ENCODE data around the gene CXCR6.
"Not testable (repeated sequence)": the region's sequence is repeated elsewhere in the genome, so short reads cannot be mapped to it uniquely, and the experiment has no call there.

Gene CXCR6

DNA sequence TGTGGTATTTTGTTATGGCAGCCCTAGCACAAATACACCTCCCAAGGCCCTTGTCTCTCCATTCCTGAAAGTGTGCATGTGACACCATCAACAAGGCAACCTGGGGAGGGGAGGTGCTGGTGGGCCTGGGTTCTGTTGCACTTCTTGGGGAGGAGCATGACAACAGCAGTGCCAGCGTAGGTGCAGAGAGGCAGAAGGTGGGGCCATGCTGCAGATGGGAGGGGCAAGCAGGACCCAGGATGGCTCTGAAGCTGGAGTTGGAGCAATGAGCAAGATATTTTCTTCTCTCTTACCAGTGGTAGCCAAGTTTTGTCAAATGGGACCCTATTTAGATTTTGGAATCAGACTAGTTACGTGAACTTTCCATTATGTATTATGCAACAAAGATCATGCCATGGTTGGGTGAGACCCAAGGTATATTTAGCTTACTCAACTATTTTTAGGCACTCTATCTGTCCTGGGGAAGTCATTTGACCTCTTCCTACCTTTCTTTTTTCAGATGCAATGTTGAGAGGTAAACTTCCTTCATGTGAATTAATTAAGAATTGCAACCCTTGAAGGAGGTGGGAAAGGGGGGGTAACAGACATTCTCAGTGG is 49.0 kb downstream of the CXCR6 start:
- DNase-seq, result no peak

- peak in 1 of 5 experiments; percentile 53 for DNase-seq
These were observed 49.6 kb downstream of the CXCR6 start for GRCh38 chr3:45992821-45993221.

- DNase-seq, result peak in 2 of 5 experiments; percentile 74 to 89
These were observed 50.3 kb downstream of the CXCR6 start for GRCh38 chr3:45993421-45994027.

DNA sequence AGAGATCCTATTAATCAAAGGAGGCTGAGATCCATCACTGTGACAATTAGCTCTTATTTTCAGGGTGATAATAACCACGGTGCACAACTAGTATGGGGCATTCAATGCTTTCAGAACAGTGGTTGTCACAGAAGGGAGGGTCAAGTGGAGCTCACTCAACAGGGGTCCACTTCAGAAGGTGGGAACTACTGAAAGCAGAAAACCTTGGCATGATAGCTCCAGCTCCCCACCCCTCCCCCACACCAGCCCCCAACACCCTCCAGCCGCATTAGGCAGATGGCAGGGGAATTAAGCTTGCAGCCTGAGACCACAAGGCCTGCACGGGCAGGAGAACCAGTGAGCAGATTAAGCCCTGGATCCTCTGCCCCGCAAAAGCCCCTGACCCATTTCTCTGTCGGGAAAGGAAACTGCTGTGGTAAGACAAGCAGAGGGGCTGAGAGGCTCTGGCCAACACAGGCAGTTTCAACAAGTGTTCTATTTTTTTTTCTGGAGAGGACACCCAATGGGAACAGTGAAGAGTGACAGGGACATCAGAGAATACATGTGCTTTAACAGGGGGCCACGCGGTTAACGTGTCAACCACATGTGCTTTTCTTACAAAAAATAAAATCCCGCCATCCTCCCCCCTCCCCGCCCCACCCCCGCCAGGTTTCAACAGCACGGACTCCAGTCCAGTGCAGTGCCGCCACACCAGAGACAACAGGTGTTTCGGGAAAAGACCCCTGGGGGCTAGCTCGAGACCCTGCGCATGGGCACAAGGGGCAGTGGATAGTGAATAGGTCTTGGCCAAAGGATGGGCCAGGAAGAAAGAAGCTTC is 51.4 kb downstream of the CXCR6 start:
- peak in 2 of 5 experiments; percentile 73 to 89 for DNase-seq

DNA sequence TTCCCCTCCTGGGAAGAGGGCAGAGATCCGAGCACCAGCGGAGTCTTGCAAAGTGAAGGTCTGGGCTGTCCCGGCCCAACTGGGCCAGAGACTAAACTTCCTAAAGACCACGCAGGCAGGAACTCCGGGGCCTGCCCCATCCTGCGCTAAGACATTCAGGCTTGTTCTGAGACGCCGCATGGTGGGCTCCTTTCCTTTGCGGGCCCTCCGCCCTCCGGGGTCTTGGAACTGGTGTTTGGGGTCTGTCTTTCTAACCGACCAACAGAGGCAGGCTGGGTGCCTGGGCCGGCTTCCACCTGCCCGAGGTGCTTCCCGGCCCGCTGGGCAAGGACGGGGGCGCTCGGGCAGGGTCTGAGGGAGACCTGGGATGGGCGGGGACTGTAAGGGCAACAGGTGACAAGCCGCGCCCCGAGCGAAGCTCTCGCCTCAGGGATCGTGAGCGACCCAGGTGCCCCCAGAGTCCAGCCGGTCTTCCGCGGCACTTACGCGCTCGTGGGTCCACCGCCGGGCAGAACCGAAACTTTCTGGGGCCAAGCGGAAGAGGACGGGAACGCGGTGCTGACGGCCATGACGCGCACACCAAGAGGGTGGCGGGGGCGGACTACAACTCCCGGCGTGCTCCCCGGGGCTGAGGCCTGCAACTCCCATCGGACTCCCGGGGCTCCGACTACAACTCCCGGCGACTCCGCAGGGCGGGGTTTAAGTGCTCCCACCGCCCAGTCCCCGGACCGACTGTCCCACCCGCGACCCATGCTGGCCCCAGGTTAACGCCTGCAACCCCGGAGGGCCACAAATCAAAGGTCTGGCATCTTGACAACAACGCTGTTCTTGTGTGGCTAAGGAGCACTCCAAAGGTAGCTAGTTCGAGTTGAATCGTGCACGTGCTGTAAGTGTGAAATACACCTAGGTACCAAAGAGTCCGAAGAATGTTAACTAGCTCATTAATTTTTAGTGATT is 52.2 kb downstream of the CXCR6 start, which contains the start of gene FYCO1:
TSS of gene FYCO1 (minus strand) at position 589 of the 957 bp plus-strand sequence. CDS start 10,914 bp downstream, outside the sequence.
- peak; percentile 72 to 91 (median 82) for DNase-seq

- not testable (repeated sequence) for DNase-seq
These were observed 54.2 kb downstream of the CXCR6 start for GRCh38 chr3:45997499-45997898.

- DNase-seq, result no peak
These were observed 54.7 kb downstream of the CXCR6 start for GRCh38 chr3:45997942-45998341.

All from T-helper 2 cell (primary cell).